ENCODE results near the gene SYT1. TPM values are rescaled to one million over a fixed set of nuclear protein-coding genes. Genes with fewer than 3 reads are reported as not detected.

The SYT1 gene
- total and polyA plus RNA-seq, 2 experiments from 2014 or later = 48.7 to 51.7 TPM

- H3K4me3 ChIP-seq = no peak overlapping the region
- Mint-ChIP-seq H3K27me3 (ENCODE audit: insufficient read depth, low read depth, poor library complexity) (no peaks in the 10 kb centered on the region), H3K9me3 (no peaks in the 10 kb centered on the region), H3K4me3 (no peak overlapping the region), H3K27ac (no peak overlapping the region; the same call in 1 of the 2 replicates), H3K4me1 (peaks cover 48% of the 10 kb centered on the region), H3K36me3 (ENCODE audit: low read depth) (no peaks in the 10 kb centered on the region)
- H2AFZ ChIP-seq = no peak overlapping the region
- H3K79me2 ChIP-seq (replicated peaks; ENCODE audit: insufficient read depth) = no peaks in the 10 kb centered on the region
- DNase-seq (ENCODE audit: low spot score) (no peak), ATAC-seq (no peak)
- H3K36me3 ChIP-seq (ENCODE audit: insufficient read depth) = no peaks in the 10 kb centered on the region
- no peak for TF ChIP-seq NANOG (IDR thresholded peaks at IDR 0.05; ENCODE audit: borderline replicate concordance)
- TF ChIP-seq ZNF331 (CRISPR knock-in tag; IDR thresholded peaks at IDR 0.05; ENCODE audit: low read depth) = no peak
- no peak for TF ChIP-seq CREB1 (CRISPR knock-in tag; IDR thresholded peaks at IDR 0.05; ENCODE audit: low read depth)
- TF ChIP-seq EZH2 (IDR thresholded peaks at IDR 0.05; ENCODE audit: low read depth, unreplicated experiment) = no peak
- no peaks in the 10 kb centered on the region for H3K27me3 ChIP-seq (ENCODE audit: insufficient read depth)
- no peaks in the 10 kb centered on the region for H4K20me1 ChIP-seq (replicated peaks; ENCODE audit: insufficient read depth)
- H3K4me2 ChIP-seq = no peak overlapping the region
- peaks cover 24% of the 10 kb centered on the region for H3K4me1 ChIP-seq (ENCODE audit: insufficient read depth)
- no peak overlapping the region for H3K27ac ChIP-seq (ENCODE audit: low read depth)
- H3K9me2 ChIP-seq (ENCODE audit: insufficient read depth) = no peaks in the 10 kb centered on the region
- no peaks in the 10 kb centered on the region for H3F3A ChIP-seq (replicated peaks; ENCODE audit: low read depth)
Observed at GRCh38 chr12:79421236-79421740, 556.7 kb downstream of the SYT1 start.

- Histone ChIP-seq H3K36me3 (ENCODE audit: insufficient read depth) (no peaks in the 10 kb centered on the region), H3K9me2 (ENCODE audit: insufficient read depth) (no peaks in the 10 kb centered on the region), H2AFZ (no peak overlapping the region), H3K27ac (ENCODE audit: low read depth) (no peak overlapping the region), H4K20me1 (replicated peaks; ENCODE audit: insufficient read depth) (no peaks in the 10 kb centered on the region), H3K4me2 (no peak overlapping the region), H3K79me2 (replicated peaks; ENCODE audit: insufficient read depth) (no peaks in the 10 kb centered on the region), H3K4me1 (ENCODE audit: insufficient read depth) (peaks cover 24% of the 10 kb centered on the region), H3K27me3 (ENCODE audit: insufficient read depth) (no peaks in the 10 kb centered on the region), H3F3A (replicated peaks; ENCODE audit: low read depth) (no peaks in the 10 kb centered on the region), H3K4me3 (no peak overlapping the region)
- no peak for TF ChIP-seq ETS1 (IDR thresholded peaks at IDR 0.05)
- no peak for ATAC-seq
- no peak for DNase-seq (ENCODE audit: low spot score)
- Mint-ChIP-seq H3K9me3 (no peaks in the 10 kb centered on the region), H3K36me3 (ENCODE audit: low read depth) (no peaks in the 10 kb centered on the region), H3K4me1 (peaks cover 45% of the 10 kb centered on the region), H3K4me3 (no peak overlapping the region), H3K27me3 (ENCODE audit: insufficient read depth, low read depth, poor library complexity) (no peaks in the 10 kb centered on the region), H3K27ac (peak overlapping the region; percentile 0)
Observed at GRCh38 chr12:79422060-79422812, 557.7 kb downstream of the SYT1 start.

- Histone ChIP-seq H3K79me2 (replicated peaks; ENCODE audit: insufficient read depth) (no peaks in the 10 kb centered on the region), H3K4me2 (no peak overlapping the region), H3F3A (replicated peaks; ENCODE audit: low read depth) (no peaks in the 10 kb centered on the region), H3K9me2 (ENCODE audit: insufficient read depth) (no peaks in the 10 kb centered on the region), H3K27me3 (ENCODE audit: insufficient read depth) (no peaks in the 10 kb centered on the region), H3K36me3 (ENCODE audit: insufficient read depth) (no peaks in the 10 kb centered on the region), H2AFZ (no peak overlapping the region), H4K20me1 (replicated peaks; ENCODE audit: insufficient read depth) (no peaks in the 10 kb centered on the region), H3K4me1 (ENCODE audit: insufficient read depth) (peaks cover 21% of the 10 kb centered on the region; the same call in 1 of the 2 replicates), H3K27ac (ENCODE audit: low read depth) (no peak overlapping the region), H3K4me3 (no peak overlapping the region)
- Mint-ChIP-seq H3K27me3 (ENCODE audit: insufficient read depth, low read depth, poor library complexity) (no peaks in the 10 kb centered on the region), H3K4me3 (no peak overlapping the region), H3K4me1 (peaks cover 32% of the 10 kb centered on the region), H3K36me3 (ENCODE audit: low read depth) (no peaks in the 10 kb centered on the region), H3K9me3 (no peaks in the 10 kb centered on the region), H3K27ac (no peak overlapping the region)
- no peak for ATAC-seq
- TF ChIP-seq ZNF114 (CRISPR knock-in tag; IDR thresholded peaks at IDR 0.05) = no peak
- TF ChIP-seq ZNF331 (CRISPR knock-in tag; IDR thresholded peaks at IDR 0.05; ENCODE audit: low read depth) = no peak
- TF ChIP-seq CREB1 (CRISPR knock-in tag; IDR thresholded peaks at IDR 0.05; ENCODE audit: low read depth) = no peak
- no peak for TF ChIP-seq REST (IDR thresholded peaks at IDR 0.05; ENCODE audit: unreplicated experiment)
- no peak for TF ChIP-seq JUNB (IDR thresholded peaks at IDR 0.05; ENCODE audit: unreplicated experiment)
- TF ChIP-seq CTCF (conservative IDR thresholded peaks at IDR 0.05; ENCODE audit: low read depth in 2 of 2) = no peak
- no peak for TF ChIP-seq EZH2 (IDR thresholded peaks at IDR 0.05; ENCODE audit: low read depth, unreplicated experiment)
- no peak for TF ChIP-seq STAT1 (IDR thresholded peaks at IDR 0.05; ENCODE audit: unreplicated experiment)
- TF ChIP-seq EZH2phosphoT487 (IDR thresholded peaks at IDR 0.05; ENCODE audit: unreplicated experiment) = no peak
- DNase-seq (ENCODE audit: low spot score) = no peak
Observed at GRCh38 chr12:79423560-79423959, 559.0 kb downstream of the SYT1 start.
